Loucy (cell line): ENCODE results near the gene STAC2.

Experiments used
- EZH2phosphoT487 ChIP-seq: fragments of 200-600 bp; IDR thresholded peaks from 2 replicates; pipeline ENCODE4 v1.6.1; 2018; ENCODE audit warnings: antibody characterized with exemption, mild to moderate bottlenecking, moderate library complexity, borderline replicate concordance
- TF ChIP-seq, protein P1 (sequence below): fragments of 200-600 bp; sonication (generic); conservative IDR thresholded peaks from 2 replicates; pipeline ENCODE4 v1.5.1; 2014; ENCODE audit warnings: mild to moderate bottlenecking, antibody characterized with exemption, low read length

GRCh38 chr17:39187152-39187830, 38.5 kb downstream of the STAC2 start:
- TF ChIP-seq, protein P1, sequence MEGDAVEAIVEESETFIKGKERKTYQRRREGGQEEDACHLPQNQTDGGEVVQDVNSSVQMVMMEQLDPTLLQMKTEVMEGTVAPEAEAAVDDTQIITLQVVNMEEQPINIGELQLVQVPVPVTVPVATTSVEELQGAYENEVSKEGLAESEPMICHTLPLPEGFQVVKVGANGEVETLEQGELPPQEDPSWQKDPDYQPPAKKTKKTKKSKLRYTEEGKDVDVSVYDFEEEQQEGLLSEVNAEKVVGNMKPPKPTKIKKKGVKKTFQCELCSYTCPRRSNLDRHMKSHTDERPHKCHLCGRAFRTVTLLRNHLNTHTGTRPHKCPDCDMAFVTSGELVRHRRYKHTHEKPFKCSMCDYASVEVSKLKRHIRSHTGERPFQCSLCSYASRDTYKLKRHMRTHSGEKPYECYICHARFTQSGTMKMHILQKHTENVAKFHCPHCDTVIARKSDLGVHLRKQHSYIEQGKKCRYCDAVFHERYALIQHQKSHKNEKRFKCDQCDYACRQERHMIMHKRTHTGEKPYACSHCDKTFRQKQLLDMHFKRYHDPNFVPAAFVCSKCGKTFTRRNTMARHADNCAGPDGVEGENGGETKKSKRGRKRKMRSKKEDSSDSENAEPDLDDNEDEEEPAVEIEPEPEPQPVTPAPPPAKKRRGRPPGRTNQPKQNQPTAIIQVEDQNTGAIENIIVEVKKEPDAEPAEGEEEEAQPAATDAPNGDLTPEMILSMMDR, result no peak
- TF ChIP-seq EZH2phosphoT487, result no peak
